Fibroblast of lung (primary cell): ENCODE results near the gene DGKA. TPM values are rescaled to one million over a fixed set of nuclear protein-coding genes. Genes with fewer than 3 reads are reported as not detected.

Experiments
- DNase-seq, 2 donors: peaks; one replicate each; pipeline versions ENCODE4 v3.0.0 to v3.0.0-alpha.2; 2010; ENCODE audit warnings: low read depth in 2 of 2
- H2AFZ ChIP-seq: 2 replicates; pipeline ENCODE4 v1.5.1; 2012; ENCODE audit warnings: low read length, control low read depth, inconsistent platforms
- H3K27ac ChIP-seq: 2 replicates; pipeline ENCODE4 v1.5.1; 2011; ENCODE audit warnings: low read length, control low read depth; ENCODE audit not compliant: insufficient read depth
- H3K27me3 ChIP-seq: 2 replicates; pipeline ENCODE4 v1.5.1; 2011; ENCODE audit warnings: mild to moderate bottlenecking, low read length; ENCODE audit not compliant: control insufficient read depth, insufficient read depth
- H3K36me3 ChIP-seq: 2 replicates; pipeline ENCODE4 v1.5.1; 2011; ENCODE audit warnings: low read length; ENCODE audit not compliant: control insufficient read depth, insufficient read depth
- H3K4me1 ChIP-seq: 2 replicates; pipeline ENCODE4 v1.5.1; 2011; ENCODE audit warnings: low read length; ENCODE audit not compliant: control insufficient read depth, insufficient read depth; ENCODE audit errors: extremely low read depth
- H3K4me2 ChIP-seq: 2 replicates; pipeline ENCODE4 v1.5.1; 2011; ENCODE audit warnings: low read length, control low read depth; ENCODE audit not compliant: insufficient read depth; ENCODE audit errors: extremely low read depth
- H3K4me3 ChIP-seq, 4 experiments: fragments of 200-600 bp in 1 of 4; sonication (generic) in 1 of 4; replicated peaks in 1 of 4; 2 replicates each; pipeline ENCODE4 v1.5.1; 2011 to 2016; ENCODE audit warnings: low read length in 4 of 4, low read depth in 3 of 4, mild to moderate bottlenecking in 3 of 4, control low read depth in 2 of 4, inconsistent platforms in 1 of 4, mixed read lengths in 1 of 4; ENCODE audit not compliant: insufficient read depth in 1 of 4; ENCODE audit errors: control extremely low read depth in 1 of 4
- H3K79me2 ChIP-seq: 2 replicates; pipeline ENCODE4 v1.5.1; 2012; ENCODE audit warnings: mild to moderate bottlenecking, low read length, inconsistent platforms; ENCODE audit not compliant: control insufficient read depth, insufficient read depth
- H3K9ac ChIP-seq: 2 replicates; pipeline ENCODE4 v1.5.1; 2011; ENCODE audit warnings: mild to moderate bottlenecking, low read length, control low read depth; ENCODE audit not compliant: insufficient read depth
- H3K9me3 ChIP-seq: 2 replicates; pipeline ENCODE4 v1.5.1; 2012; ENCODE audit warnings: low read depth, low read length; ENCODE audit not compliant: control insufficient read depth, insufficient read depth
- H4K20me1 ChIP-seq: 2 replicates; pipeline ENCODE4 v1.5.1; 2011; ENCODE audit warnings: low read length; ENCODE audit not compliant: control insufficient read depth, insufficient read depth; ENCODE audit errors: extremely low read depth
- CTCF ChIP-seq, 2 donors: IDR thresholded peaks in 1 of 2; conservative IDR thresholded peaks in 1 of 2; 1 replicate in 1 of 2; 2 replicates in 1 of 2; pipeline ENCODE4 v1.5.1; 2011 to 2012; ENCODE audit warnings: low read length in 2 of 2, control low read depth in 1 of 2, inconsistent platforms in 1 of 2, low read depth in 1 of 2, mild to moderate bottlenecking in 1 of 2
- EZH2 ChIP-seq: IDR thresholded peaks from 2 replicates; pipeline ENCODE4 v1.5.1; 2012; ENCODE audit warnings: low read length, control low read depth, mild to moderate bottlenecking; ENCODE audit errors: missing control alignments
- polyA minus RNA-seq: library from RNA; depleted of rRNA, polyadenylated mRNA; stranded (reverse); fragments of >200 nt; gene quantifications from 2 replicates; pipeline ENCODE4 v1.2.3, GENCODE V29; 2011; ENCODE audit warnings: low replicate concordance
- polyA plus RNA-seq, 2 donors: library from polyadenylated mRNA; depleted of rRNA in 1 of 2; stranded (reverse) in 1 of 2; unstranded in 1 of 2; fragments of >200 nt; gene quantifications; 2 replicates each; pipeline ENCODE4 v1.2.1, GENCODE V29; 2011 to 2012; ENCODE audit warnings: missing spikeins in 1 of 2
- total RNA-seq: library from RNA; depleted of rRNA; stranded (reverse); fragments of >200 nt; gene quantifications from 2 replicates; pipeline ENCODE4 v1.2.1, GENCODE V29; 2014

The DGKA gene
- total RNA-seq (24.4 and 51.9 TPM in 2 replicates), polyA plus RNA-seq (41.4 and 44.7 TPM in 2 replicates), polyA minus RNA-seq (66.7 and 111 TPM in 2 replicates)
- polyA plus RNA-seq (2012) = 45.0 and 49.4 TPM in 2 replicates

GRCh38 chr12:55930771-55931316 is at the start of gene DGKA:
DGKA (plus strand) TSS chr12:55931162; CDS start chr12:55936504, 5,342 bp downstream.
- peak within 1 kb of the TSS; percentile 87 for H3K4me2 ChIP-seq
- H3K9me3 ChIP-seq = no peaks in the 10 kb centered on the region
- peak within 1 kb of the TSS; percentile 82 for H3K27ac ChIP-seq
- H4K20me1 ChIP-seq = no peaks in the 10 kb centered on the region
- H3K9ac ChIP-seq = peak within 1 kb of the TSS; percentile 72
- TF ChIP-seq CTCF (conservative IDR thresholded peaks at IDR 0.05 in 1 of 2, IDR thresholded peaks at IDR 0.05 in 1 of 2; ENCODE audit: low read depth in 1 of 2, low read length in 2 of 2) (peak; percentile 54 to 70), EZH2 (no peak)
- no peaks in the 10 kb centered on the region for H3K36me3 ChIP-seq
- no peaks in the 10 kb centered on the region for H3K27me3 ChIP-seq
- peak; percentile 71 to 89 for DNase-seq
- H3K4me1 ChIP-seq = peaks cover 25% of the 10 kb centered on the region
- peaks cover 13% of the 10 kb centered on the region for H3K79me2 ChIP-seq
- H3K4me3 ChIP-seq = peak within 1 kb of the TSS; percentile 60 to 81 (median 72)
- peak within 1 kb of the TSS; percentile 78 for H2AFZ ChIP-seq

GRCh38 chr12:55885113-55885512 is 45.8 kb upstream of the DGKA start:
- no peak overlapping the region for H2AFZ ChIP-seq
- H3K36me3 ChIP-seq = no peaks in the 10 kb centered on the region
- no peaks in the 10 kb centered on the region for H3K27me3 ChIP-seq
- H3K27ac ChIP-seq = no peak overlapping the region
- H3K4me3 ChIP-seq = no peak overlapping the region
- no peak overlapping the region for H3K9ac ChIP-seq
- no peaks in the 10 kb centered on the region for H3K9me3 ChIP-seq
- H4K20me1 ChIP-seq = no peaks in the 10 kb centered on the region
- TF ChIP-seq CTCF (conservative IDR thresholded peaks at IDR 0.05 in 1 of 2, IDR thresholded peaks at IDR 0.05 in 1 of 2; ENCODE audit: low read depth in 1 of 2, low read length in 2 of 2) (no peak), EZH2 (no peak)
- H3K4me1 ChIP-seq = no peaks in the 10 kb centered on the region
- H3K4me2 ChIP-seq = no peak overlapping the region
- H3K79me2 ChIP-seq = no peaks in the 10 kb centered on the region
- no peak for DNase-seq

GRCh38 chr12:55891310-55891709 is 39.7 kb upstream of the DGKA start:
- no peak overlapping the region for H3K4me3 ChIP-seq
- H3K27ac ChIP-seq = no peak overlapping the region
- no peaks in the 10 kb centered on the region for H3K79me2 ChIP-seq
- no peak overlapping the region for H3K9ac ChIP-seq
- H3K9me3 ChIP-seq = no peaks in the 10 kb centered on the region
- H3K4me1 ChIP-seq = no peaks in the 10 kb centered on the region
- H4K20me1 ChIP-seq = no peaks in the 10 kb centered on the region
- no peaks in the 10 kb centered on the region for H3K27me3 ChIP-seq
- no peaks in the 10 kb centered on the region for H3K36me3 ChIP-seq
- H2AFZ ChIP-seq = no peak overlapping the region
- TF ChIP-seq EZH2 = no peak
- no peak for TF ChIP-seq CTCF (conservative IDR thresholded peaks at IDR 0.05 in 1 of 2, IDR thresholded peaks at IDR 0.05 in 1 of 2; ENCODE audit: low read depth in 1 of 2, low read length in 2 of 2)
- H3K4me2 ChIP-seq = no peak overlapping the region
- no peak for DNase-seq
